OCI-LY7 (cell line): Measurements from ENCODE around the gene SPATA2.

Experiments
- CTCF ChIP-seq: fragments of 200-600 bp; sonication (generic); conservative IDR thresholded peaks from 2 replicates; pipeline ENCODE4 v1.5.1; 2014; ENCODE audit warnings: mild to moderate bottlenecking, antibody characterized with exemption, low read length, moderate library complexity, mixed read lengths
- EZH2phosphoT487 ChIP-seq: fragments of 200-600 bp; sonication (generic); IDR thresholded peaks from 2 replicates; pipeline ENCODE4 v1.6.1; 2018; ENCODE audit warnings: low read depth, borderline replicate concordance, mild to moderate bottlenecking, mixed run types, antibody characterized with exemption, low read length, moderate library complexity, mixed read lengths

GRCh38 chr20:49924247-49924646 is 8.9 kb upstream of the SPATA2 start:
- TF ChIP-seq CTCF (no peak), EZH2phosphoT487 (no peak)
